ENCODE measurements around the gene ARHGAP15. TPM values are rescaled to one million over a fixed set of nuclear protein-coding genes. Genes with fewer than 3 reads are reported as not detected.

The ARHGAP15 gene
- polyA plus RNA-seq, 1 donor from 2014 or later = 0.30 TPM

- H4K20me1 ChIP-seq (ENCODE audit: insufficient read depth) = no peaks in the 10 kb centered on the region
- H3K4me3 ChIP-seq (ENCODE audit: low read length) = no peak overlapping the region
- no peak overlapping the region for H2AFZ ChIP-seq (ENCODE audit: low read depth, low read length)
- peaks cover 4% of the 10 kb centered on the region for H3K9me2 ChIP-seq (ENCODE audit: insufficient read depth, low read length)
- H3K27me3 ChIP-seq (ENCODE audit: insufficient read depth, low read depth, low read length) = no peaks in the 10 kb centered on the region
- no peaks in the 10 kb centered on the region for H3F3A ChIP-seq (ENCODE audit: insufficient read depth, low read length, poor library complexity, severe bottlenecking)
- H3K9ac ChIP-seq (ENCODE audit: low read length) = no peak overlapping the region
- H3K4me2 ChIP-seq (ENCODE audit: low read length) = no peak overlapping the region
- H3K9me3 ChIP-seq (ENCODE audit: low read length) = no peaks in the 10 kb centered on the region
- H3K79me2 ChIP-seq (replicated peaks; ENCODE audit: insufficient read depth, low read length) = no peaks in the 10 kb centered on the region
- no peak overlapping the region for H3K27ac ChIP-seq (ENCODE audit: low read length)
- no peak for TF ChIP-seq MXI1 (conservative IDR thresholded peaks at IDR 0.05; ENCODE audit: poor library complexity, severe bottlenecking)
- TF ChIP-seq POLR2AphosphoS5 (IDR thresholded peaks at IDR 0.05) = no peak
- TF ChIP-seq EZH2 (IDR thresholded peaks at IDR 0.05; ENCODE audit: borderline replicate concordance, insufficient read depth, low read length, poor library complexity, severe bottlenecking) = no peak
- TF ChIP-seq, protein P1, sequence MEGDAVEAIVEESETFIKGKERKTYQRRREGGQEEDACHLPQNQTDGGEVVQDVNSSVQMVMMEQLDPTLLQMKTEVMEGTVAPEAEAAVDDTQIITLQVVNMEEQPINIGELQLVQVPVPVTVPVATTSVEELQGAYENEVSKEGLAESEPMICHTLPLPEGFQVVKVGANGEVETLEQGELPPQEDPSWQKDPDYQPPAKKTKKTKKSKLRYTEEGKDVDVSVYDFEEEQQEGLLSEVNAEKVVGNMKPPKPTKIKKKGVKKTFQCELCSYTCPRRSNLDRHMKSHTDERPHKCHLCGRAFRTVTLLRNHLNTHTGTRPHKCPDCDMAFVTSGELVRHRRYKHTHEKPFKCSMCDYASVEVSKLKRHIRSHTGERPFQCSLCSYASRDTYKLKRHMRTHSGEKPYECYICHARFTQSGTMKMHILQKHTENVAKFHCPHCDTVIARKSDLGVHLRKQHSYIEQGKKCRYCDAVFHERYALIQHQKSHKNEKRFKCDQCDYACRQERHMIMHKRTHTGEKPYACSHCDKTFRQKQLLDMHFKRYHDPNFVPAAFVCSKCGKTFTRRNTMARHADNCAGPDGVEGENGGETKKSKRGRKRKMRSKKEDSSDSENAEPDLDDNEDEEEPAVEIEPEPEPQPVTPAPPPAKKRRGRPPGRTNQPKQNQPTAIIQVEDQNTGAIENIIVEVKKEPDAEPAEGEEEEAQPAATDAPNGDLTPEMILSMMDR (IDR thresholded peaks at IDR 0.05; ENCODE audit: poor library complexity, severe bottlenecking) = no peak
- TF ChIP-seq RAD21 (conservative IDR thresholded peaks at IDR 0.05) = no peak
- TF ChIP-seq SMC3 (conservative IDR thresholded peaks at IDR 0.05; ENCODE audit: poor library complexity) = no peak
- TF ChIP-seq, protein P2, sequence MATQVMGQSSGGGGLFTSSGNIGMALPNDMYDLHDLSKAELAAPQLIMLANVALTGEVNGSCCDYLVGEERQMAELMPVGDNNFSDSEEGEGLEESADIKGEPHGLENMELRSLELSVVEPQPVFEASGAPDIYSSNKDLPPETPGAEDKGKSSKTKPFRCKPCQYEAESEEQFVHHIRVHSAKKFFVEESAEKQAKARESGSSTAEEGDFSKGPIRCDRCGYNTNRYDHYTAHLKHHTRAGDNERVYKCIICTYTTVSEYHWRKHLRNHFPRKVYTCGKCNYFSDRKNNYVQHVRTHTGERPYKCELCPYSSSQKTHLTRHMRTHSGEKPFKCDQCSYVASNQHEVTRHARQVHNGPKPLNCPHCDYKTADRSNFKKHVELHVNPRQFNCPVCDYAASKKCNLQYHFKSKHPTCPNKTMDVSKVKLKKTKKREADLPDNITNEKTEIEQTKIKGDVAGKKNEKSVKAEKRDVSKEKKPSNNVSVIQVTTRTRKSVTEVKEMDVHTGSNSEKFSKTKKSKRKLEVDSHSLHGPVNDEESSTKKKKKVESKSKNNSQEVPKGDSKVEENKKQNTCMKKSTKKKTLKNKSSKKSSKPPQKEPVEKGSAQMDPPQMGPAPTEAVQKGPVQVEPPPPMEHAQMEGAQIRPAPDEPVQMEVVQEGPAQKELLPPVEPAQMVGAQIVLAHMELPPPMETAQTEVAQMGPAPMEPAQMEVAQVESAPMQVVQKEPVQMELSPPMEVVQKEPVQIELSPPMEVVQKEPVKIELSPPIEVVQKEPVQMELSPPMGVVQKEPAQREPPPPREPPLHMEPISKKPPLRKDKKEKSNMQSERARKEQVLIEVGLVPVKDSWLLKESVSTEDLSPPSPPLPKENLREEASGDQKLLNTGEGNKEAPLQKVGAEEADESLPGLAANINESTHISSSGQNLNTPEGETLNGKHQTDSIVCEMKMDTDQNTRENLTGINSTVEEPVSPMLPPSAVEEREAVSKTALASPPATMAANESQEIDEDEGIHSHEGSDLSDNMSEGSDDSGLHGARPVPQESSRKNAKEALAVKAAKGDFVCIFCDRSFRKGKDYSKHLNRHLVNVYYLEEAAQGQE (IDR thresholded peaks at IDR 0.05; ENCODE audit: borderline replicate concordance) = no peak
- TF ChIP-seq EP300 (conservative IDR thresholded peaks at IDR 0.05; ENCODE audit: poor library complexity, severe bottlenecking) = no peak
- TF ChIP-seq TAF1 (IDR thresholded peaks at IDR 0.05; ENCODE audit: low read depth) = no peak
- no peaks in the 10 kb centered on the region for H3K36me3 ChIP-seq (ENCODE audit: insufficient read depth, low read length)
Observed at GRCh38 chr2:143429932-143430679, 300.9 kb downstream of the ARHGAP15 start.

DNA sequence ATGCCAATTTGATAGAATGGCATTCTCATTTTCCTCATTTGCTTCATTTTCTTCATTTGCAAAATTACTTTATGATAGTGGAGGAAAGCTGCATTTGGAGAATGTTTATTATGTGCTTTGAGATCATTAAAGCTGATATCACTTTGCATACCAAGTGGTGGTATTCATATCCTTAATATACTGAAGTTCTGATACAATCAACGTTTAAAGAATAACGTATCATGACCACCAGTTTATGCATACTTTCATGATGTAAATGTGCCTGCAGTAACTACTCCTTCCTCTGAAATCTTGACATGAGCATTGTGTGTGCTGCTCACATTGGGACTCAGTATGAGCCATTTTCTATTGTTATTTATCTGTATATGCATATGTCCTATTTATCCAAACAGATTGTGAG is 302.1 kb downstream of the ARHGAP15 start:
- Histone ChIP-seq H3K79me2 (replicated peaks; ENCODE audit: insufficient read depth, low read length) (no peaks in the 10 kb centered on the region), H3K9me2 (ENCODE audit: insufficient read depth, low read length) (peaks cover 4% of the 10 kb centered on the region), H3K27ac (ENCODE audit: low read length) (no peak overlapping the region), H3K36me3 (ENCODE audit: insufficient read depth, low read length) (no peaks in the 10 kb centered on the region), H3K4me3 (ENCODE audit: low read length) (no peak overlapping the region), H3K9ac (ENCODE audit: low read length) (no peak overlapping the region), H4K20me1 (ENCODE audit: insufficient read depth) (no peaks in the 10 kb centered on the region), H3K9me3 (ENCODE audit: low read length) (no peaks in the 10 kb centered on the region), H3K4me2 (ENCODE audit: low read length) (no peak overlapping the region), H3F3A (ENCODE audit: insufficient read depth, low read length, poor library complexity, severe bottlenecking) (no peaks in the 10 kb centered on the region), H3K27me3 (ENCODE audit: insufficient read depth, low read depth, low read length) (no peaks in the 10 kb centered on the region), H2AFZ (ENCODE audit: low read depth, low read length) (no peak overlapping the region)
- TF ChIP-seq MXI1 (conservative IDR thresholded peaks at IDR 0.05; ENCODE audit: poor library complexity, severe bottlenecking) (no peak), EZH2 (IDR thresholded peaks at IDR 0.05; ENCODE audit: borderline replicate concordance, insufficient read depth, low read length, poor library complexity, severe bottlenecking) (no peak), TAF1 (IDR thresholded peaks at IDR 0.05; ENCODE audit: low read depth) (no peak), SMC3 (conservative IDR thresholded peaks at IDR 0.05; ENCODE audit: poor library complexity) (no peak), POLR2AphosphoS5 (IDR thresholded peaks at IDR 0.05) (no peak), EP300 (conservative IDR thresholded peaks at IDR 0.05; ENCODE audit: poor library complexity, severe bottlenecking) (no peak), RAD21 (conservative IDR thresholded peaks at IDR 0.05) (no peak)
- TF ChIP-seq, protein P2 (IDR thresholded peaks at IDR 0.05; ENCODE audit: borderline replicate concordance) = no peak
- TF ChIP-seq, protein P1 (IDR thresholded peaks at IDR 0.05; ENCODE audit: poor library complexity, severe bottlenecking) = no peak
